ENCODE results near the gene CTNNA3.

- TF ChIP-seq CTCF (conservative IDR thresholded peaks at IDR 0.05 in 1 of 2, IDR thresholded peaks at IDR 0.05 in 1 of 2; ENCODE audit: extremely low read depth in 1 of 2, insufficient read depth in 1 of 2, low read depth in 1 of 2, low read length in 2 of 2) (no peak), EZH2 (IDR thresholded peaks at IDR 0.05; ENCODE audit: borderline replicate concordance, low read length) (no peak)
Observed at GRCh38 chr10:66349726-66350125, 1346.3 kb downstream of the CTNNA3 start.

All from mammary epithelial cell (primary cell).